ENCODE data around the gene SHCBP1. TPM values are rescaled to one million over a fixed set of nuclear protein-coding genes. Genes with fewer than 3 reads are reported as not detected.

The SHCBP1 gene
- total and polyA plus RNA-seq, 2 of the 4 experiments (the other 2 are of a cell fraction) = 18.3 to 18.6 TPM

GRCh38 chr16:46573834-46574159 lies 47.4 kb downstream of the SHCBP1 start:
- no peak overlapping the region for H2BK5ac ChIP-seq (ENCODE audit: low read depth, low read length, poor library complexity, severe bottlenecking)
- H3K23ac ChIP-seq (ENCODE audit: low read depth, low read length) = no peak overlapping the region; the same call in 1 of the 2 replicates
- CTCF ChIA-PET = no interaction called here
- 61% methylated on average over 5 of the region's 13 CpGs; no CpG with 5 or more reads in 1 of the 2 experiments for WGBS, 2 experiments (ENCODE audit: extremely low coverage in 2 of 2, insufficient read length in 1 of 2)
- H3K9me1 ChIP-seq (ENCODE audit: insufficient read depth, low read length) = no peaks in the 10 kb centered on the region
- H3K4me2 ChIP-seq (ENCODE audit: low read depth, low read length) = peak overlapping the region; percentile 29; the same call in 1 of the 2 replicates
- H3K4me3 ChIP-seq (ENCODE audit: insufficient read depth, low read depth, low read length) = no peak overlapping the region
- no peaks in the 10 kb centered on the region for H3K36me3 ChIP-seq (ENCODE audit: control insufficient read depth, insufficient read depth, low read length)
- ATAC-seq (ENCODE audit: low read depth) (no peak), DNase-seq (no peak)
- H3K14ac ChIP-seq (replicated peaks; ENCODE audit: low read depth, low read length) = no peak overlapping the region
- no peak overlapping the region; the same call in 1 of the 2 replicates for H3K4ac ChIP-seq (ENCODE audit: low read depth, low read length)
- no peak overlapping the region for H3K56ac ChIP-seq (ENCODE audit: extremely low read depth, insufficient read depth, low read length)
- no peak overlapping the region for H3K9ac ChIP-seq (ENCODE audit: low read depth, low read length)
- intact Hi-C loops (cut with micrococcal nuclease) = no loop called here
- POLR2A ChIA-PET (ENCODE audit: unreplicated experiment) = no interaction called here
- H3K27me3 ChIP-seq (ENCODE audit: control insufficient read depth, insufficient read depth, low read length) = no peaks in the 10 kb centered on the region
- TF ChIP-seq CHD1 (IDR thresholded peaks at IDR 0.05; ENCODE audit: low read depth, low read length) (no peak), ELK1 (IDR thresholded peaks at IDR 0.05; ENCODE audit: borderline replicate concordance, low read depth, low read length) (no peak), MAZ (IDR thresholded peaks at IDR 0.05; ENCODE audit: borderline replicate concordance, low read depth, low read length) (no peak), POLR2A (IDR thresholded peaks at IDR 0.05; ENCODE audit: low read depth, low read length) (no peak), FOS (IDR thresholded peaks at IDR 0.05; ENCODE audit: low read depth, low read length) (no peak), CEBPB (IDR thresholded peaks at IDR 0.05; ENCODE audit: low read depth, low read length) (no peak), NFE2L2 (IDR thresholded peaks at IDR 0.05; ENCODE audit: low read depth, low read length) (no peak), RFX5 (IDR thresholded peaks at IDR 0.05; ENCODE audit: low read depth, low read length) (no peak), BHLHE40 (IDR thresholded peaks at IDR 0.05; ENCODE audit: low read depth, low read length) (no peak), CTCF (conservative IDR thresholded peaks at IDR 0.05; ENCODE audit: low read depth, low read length) (no peak), SMC3 (IDR thresholded peaks at IDR 0.05; ENCODE audit: low read depth, low read length) (no peak), MAFK (IDR thresholded peaks at IDR 0.05; ENCODE audit: low read depth, low read length) (no peak), MXI1 (IDR thresholded peaks at IDR 0.05; ENCODE audit: borderline replicate concordance, low read depth, low read length) (no peak), RCOR1 (IDR thresholded peaks at IDR 0.05; ENCODE audit: insufficient replicate concordance, low read length) (no peak)
- peak overlapping the region; percentile 63 for H2AFZ ChIP-seq (replicated peaks; ENCODE audit: low read length, poor library complexity)
- H4K5ac ChIP-seq (ENCODE audit: low read depth, low read length) = no peak overlapping the region
- H3K4me1 ChIP-seq (ENCODE audit: control insufficient read depth, insufficient read depth, low read length) = peaks cover 3% of the 10 kb centered on the region
- no peaks in the 10 kb centered on the region for H3K79me1 ChIP-seq (ENCODE audit: low read depth in 1 of 2, low read length in 2 of 2)
- H4K91ac ChIP-seq (ENCODE audit: insufficient read depth, low read depth, low read length) = no peak overlapping the region
- peak overlapping the region; percentile 16; the same call in 1 of the 2 replicates for H2BK120ac ChIP-seq (ENCODE audit: low read depth, low read length)
- no peaks in the 10 kb centered on the region; the same call in 1 of the 2 replicates for H3K9me3 ChIP-seq (ENCODE audit: control insufficient read depth, insufficient read depth, low read length)
- peak overlapping the region in 1 of 2 experiments; percentile 61; a peak in 2 of 4 replicates for H4K8ac ChIP-seq (ENCODE audit: low read depth in 2 of 2, low read length in 2 of 2)
- dilution Hi-C loops (cut with HindIII; ENCODE audit: low sequenced_read_pairs, unreplicated experiment) = no loop called here
- in situ Hi-C loops (cut with MboI; ENCODE audit: low sequenced_read_pairs) = no loop called here
- H2BK15ac ChIP-seq (ENCODE audit: low read depth, low read length) = no peak overlapping the region
- no peaks in the 10 kb centered on the region for H4K20me1 ChIP-seq (ENCODE audit: insufficient read depth, low read length)
- H2AK5ac ChIP-seq (ENCODE audit: low read depth, low read length) = no peak overlapping the region
- BruUV-seq (replicated peaks) = no TSS peak
- H2AK9ac ChIP-seq (replicated peaks; ENCODE audit: low read depth, low read length, poor library complexity) = no peak overlapping the region
- H2BK20ac ChIP-seq (ENCODE audit: low read depth, low read length) = no peak overlapping the region
- H3K27ac ChIP-seq (ENCODE audit: insufficient read depth, low read length) = 0 out of 2 replicates have a peak overlapping the region, but pooled peaks have one; percentile 11
- no peak overlapping the region for H3K18ac ChIP-seq (ENCODE audit: low read depth, low read length)

Data from IMR-90 (cell line).